Fibroblast of upper back skin (primary cell): ENCODE measurements around the gene C8B.

Source experiments
- DNase-seq: peaks from one replicate; pipeline ENCODE4 v3.0.0-alpha.2; 2013

C8B gene

GRCh38 chr1:56927986-56928385 is 37.8 kb downstream of the C8B start:
- no peak for DNase-seq

- DNase-seq: no peak
These were observed 38.6 kb downstream of the C8B start for GRCh38 chr1:56927171-56927570.

GRCh38 chr1:56925193-56925592 is 40.6 kb downstream of the C8B start:
- no peak for DNase-seq

- no peak for DNase-seq
These were observed 41.7 kb downstream of the C8B start for GRCh38 chr1:56924116-56924515.

- DNase-seq: no peak
These were observed 42.6 kb downstream of the C8B start for GRCh38 chr1:56923201-56923600.

GRCh38 chr1:56922507-56922906 is 43.3 kb downstream of the C8B start:
- DNase-seq: no peak

- no peak for DNase-seq
These were observed 43.7 kb downstream of the C8B start for GRCh38 chr1:56922070-56922469.

GRCh38 chr1:56921479-56921878 is 44.3 kb downstream of the C8B start:
- peak; percentile 53 for DNase-seq

GRCh38 chr1:56920591-56921001 is 45.2 kb downstream of the C8B start:
- DNase-seq: peak; percentile 69

- DNase-seq: no peak
These were observed 48.5 kb downstream of the C8B start for GRCh38 chr1:56917356-56917755.

GRCh38 chr1:56916630-56917029 is 49.2 kb downstream of the C8B start:
- DNase-seq: no peak

- DNase-seq: no peak
These were observed 49.9 kb downstream of the C8B start for GRCh38 chr1:56915960-56916359.

GRCh38 chr1:56912325-56912724 is 53.5 kb downstream of the C8B start:
- no peak for DNase-seq

- DNase-seq: peak; percentile 91
These were observed 54.5 kb downstream of the C8B start for GRCh38 chr1:56911098-56911938.

- peak; percentile 20 for DNase-seq
These were observed 55.3 kb downstream of the C8B start for GRCh38 chr1:56910441-56910985.

GRCh38 chr1:56908619-56909221 is 57.1 kb downstream of the C8B start:
- peak; percentile 92 for DNase-seq

- DNase-seq: no peak
These were observed 60.1 kb downstream of the C8B start for GRCh38 chr1:56905667-56906066.

- DNase-seq: peak; percentile 71
These were observed 61.0 kb downstream of the C8B start for GRCh38 chr1:56904663-56905397.

- no peak for DNase-seq
These were observed 62.0 kb downstream of the C8B start for GRCh38 chr1:56903778-56904177.

GRCh38 chr1:56901716-56902115 is 64.1 kb downstream of the C8B start:
- no peak for DNase-seq

- no peak for DNase-seq
These were observed 66.9 kb downstream of the C8B start for GRCh38 chr1:56898879-56899278.

- DNase-seq: no peak
These were observed 67.8 kb downstream of the C8B start for GRCh38 chr1:56898005-56898373.

- DNase-seq: no peak
These were observed 68.4 kb downstream of the C8B start for GRCh38 chr1:56897150-56898004.
